Large intestine (tissue), 12 donors: Measurements from ENCODE around the gene LCT. TPM values are rescaled to one million over a fixed set of nuclear protein-coding genes. Genes with fewer than 3 reads are reported as not detected.
A peak's percentile ranks its signal among the peaks of the same experiment; 100 is the strongest.
"Not testable (repeated sequence)": the region's sequence is repeated elsewhere in the genome, so short reads cannot be mapped to it uniquely, and the experiment has no call there.

Experiments used
- DNase-seq, 2 donors: peaks; one replicate each; pipeline versions ENCODE4 v3.0.0 to v3.0.0-alpha.2; 2013
- H3K27ac ChIP-seq: one replicate; pipeline ENCODE4 v1.5.1; 2013; ENCODE audit warnings: low read length
- H3K27me3 ChIP-seq: 2 replicates; pipeline ENCODE4 v1.6.1; 2013; ENCODE audit warnings: low read length; ENCODE audit not compliant: control insufficient read depth, insufficient read depth
- H3K36me3 ChIP-seq: 2 replicates; pipeline ENCODE4 v1.6.1; 2013; ENCODE audit warnings: low read length; ENCODE audit not compliant: control insufficient read depth, insufficient read depth
- H3K4me1 ChIP-seq: one replicate; pipeline ENCODE4 v1.6.1; 2013; ENCODE audit warnings: low read length; ENCODE audit not compliant: control insufficient read depth, insufficient read depth
- H3K4me3 ChIP-seq: one replicate; pipeline ENCODE4 v1.5.1; 2013; ENCODE audit warnings: low read length
- H3K9me3 ChIP-seq: one replicate; pipeline ENCODE4 v1.6.1; 2013; ENCODE audit warnings: mild to moderate bottlenecking, low read depth, low read length, moderate library complexity; ENCODE audit not compliant: control insufficient read depth
- WGBS: methylation state at CpG from one replicate; pipeline ENCODE4 v1.1.5; 2013; ENCODE audit warnings: low lambda C conversion rate; ENCODE audit not compliant: insufficient coverage; 5-methylcytosine and 5-hydroxymethylcytosine counted together
- long read RNA-seq, 11 donors: transcript quantifications; one replicate each; lab custom pipeline, GENCODE V29; 2026
- polyA plus RNA-seq: library from polyadenylated mRNA; unstranded; fragments of 120-200 nt; gene quantifications from one replicate; pipeline ENCODE4 v1.2.1, GENCODE V29; 2013

LCT gene
- 79.1 TPM for polyA plus RNA-seq
- long read RNA-seq, donor 1: 0 reads
- long read RNA-seq, donor 2, full-length matches to known transcripts: 2 of 28 reads
- long read RNA-seq, donor 2, partial matches to known transcripts: 26 of 28 reads
- long read RNA-seq, donor 2, other reads (novel, unspliced or antisense): 0 of 28 reads
- long read RNA-seq, donor 3: 0 reads
- long read RNA-seq, donor 4: 0 reads
- long read RNA-seq, donor 5: 0 reads
- long read RNA-seq, donor 6, full-length matches to known transcripts: 1 of 45 reads
- long read RNA-seq, donor 6, partial matches to known transcripts: 44 of 45 reads
- long read RNA-seq, donor 6, other reads (novel, unspliced or antisense): 0 of 45 reads
- long read RNA-seq, donor 7: 0 reads
- long read RNA-seq, donor 8, full-length matches to known transcripts: 1 of 48 reads
- long read RNA-seq, donor 8, partial matches to known transcripts: 47 of 48 reads
- long read RNA-seq, donor 8, other reads (novel, unspliced or antisense): 0 of 48 reads
- long read RNA-seq, donor 9, full-length matches to known transcripts: 3 of 3 reads
- long read RNA-seq, donor 9, partial matches to known transcripts: 0 of 3 reads
- long read RNA-seq, donor 9, other reads (novel, unspliced or antisense): 0 of 3 reads
- long read RNA-seq, donor 10, full-length matches to known transcripts: 2 of 39 reads
- long read RNA-seq, donor 10, partial matches to known transcripts: 37 of 39 reads
- long read RNA-seq, donor 10, other reads (novel, unspliced or antisense): 0 of 39 reads
- long read RNA-seq, donor 11: 0 reads

DNA sequence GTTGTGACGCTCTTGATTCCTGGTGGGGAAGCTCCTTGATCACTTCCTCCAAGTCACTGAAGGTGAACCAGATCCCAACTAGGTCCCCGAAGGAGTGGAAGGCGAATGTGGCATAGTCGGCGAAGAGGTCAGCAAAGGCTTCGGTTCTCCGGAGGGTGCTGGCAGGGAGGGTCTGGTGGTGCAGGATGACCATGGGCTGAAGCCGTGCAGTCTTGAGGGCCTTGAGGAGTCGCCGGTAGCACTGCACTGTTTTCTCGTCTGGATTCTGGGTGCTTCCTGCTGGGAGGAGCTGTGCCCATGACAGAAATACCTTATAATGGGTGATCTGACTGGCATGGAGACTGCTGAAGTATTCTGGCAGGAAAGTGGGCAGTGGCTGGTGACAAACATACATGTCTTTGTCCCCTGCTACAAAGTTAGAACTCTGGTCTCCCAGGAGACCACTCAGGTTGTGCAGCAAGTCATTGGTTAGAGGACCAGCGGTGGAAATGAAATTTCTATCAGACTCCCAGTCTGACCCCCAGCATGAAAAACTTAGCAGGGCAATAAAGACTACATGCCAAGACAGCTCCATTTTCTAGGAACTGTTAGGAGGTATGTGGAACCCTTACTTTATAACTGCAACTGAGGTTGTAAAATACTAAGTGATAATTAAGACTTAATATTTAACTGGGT lies at the start of gene LCT:
Gene LCT (minus strand): TSS at position 589 of the 675 bp plus-strand sequence. CDS start 15 bp downstream, at position 574.
- no peaks in the 10 kb centered on the region for H3K27me3 ChIP-seq
- H3K4me3 ChIP-seq: peak within 1 kb of the TSS; percentile 43
- DNase-seq: peak in 1 of 2 donors; percentile 72
- H3K36me3 ChIP-seq: peaks cover 2% of the 10 kb centered on the region
- H3K9me3 ChIP-seq: peaks cover 18% of the 10 kb centered on the region
- no CpG with 5 or more reads among the region's 12 CpGs for WGBS
- H3K27ac ChIP-seq: peak within 1 kb of the TSS; percentile 66
- peaks cover 19% of the 10 kb centered on the region for H3K4me1 ChIP-seq

DNA sequence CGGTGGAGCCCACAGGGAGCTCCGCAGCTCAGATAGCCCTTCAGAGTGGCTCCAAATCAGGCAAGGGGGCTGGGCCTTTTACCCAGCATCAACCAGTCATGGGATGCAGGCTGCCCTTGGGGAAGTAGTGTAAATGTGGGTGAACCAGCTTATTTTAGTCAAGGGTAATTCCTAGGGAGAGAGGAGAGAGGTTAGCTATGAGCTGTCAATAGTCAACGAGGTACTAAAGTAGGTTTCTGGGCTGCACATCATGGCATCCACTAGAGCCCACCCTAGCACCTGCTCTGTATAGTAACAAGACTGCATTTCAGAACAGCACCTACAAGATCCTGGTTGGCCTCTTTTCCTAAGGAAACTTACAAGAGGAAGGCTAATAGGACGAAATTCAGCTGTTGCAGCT lies 48.7 kb upstream of the LCT start:
- DNase-seq: no peak
- no CpG with 5 or more reads among the region's 4 CpGs for WGBS

DNA sequence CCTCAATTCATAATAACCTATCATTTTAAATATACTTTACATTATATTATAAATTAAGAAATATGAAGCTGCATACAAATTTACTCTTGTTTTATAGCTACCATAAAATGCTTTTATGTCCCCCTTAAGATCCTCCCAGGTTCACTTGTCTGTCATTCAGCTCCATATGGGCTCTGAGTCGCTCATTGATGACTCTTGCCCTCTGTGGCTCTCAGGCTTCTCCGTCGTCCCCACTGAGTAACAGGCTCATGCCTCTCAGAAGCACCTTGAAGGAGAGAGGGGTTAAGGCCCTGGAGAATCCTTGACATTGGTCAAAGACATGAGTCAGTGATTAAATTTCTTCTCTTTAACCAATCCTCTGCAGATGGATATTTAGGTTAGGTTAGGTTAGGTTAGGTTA lies 45.4 kb upstream of the LCT start:
- Histone ChIP-seq H3K27ac (no peak overlapping the region), H3K36me3 (no peaks in the 10 kb centered on the region), H3K9me3 (no peaks in the 10 kb centered on the region), H3K4me1 (no peaks in the 10 kb centered on the region), H3K27me3 (no peaks in the 10 kb centered on the region), H3K4me3 (no peak overlapping the region)
- no CpG with 5 or more reads among the region's 3 CpGs for WGBS
- DNase-seq: peak in 1 of 2 donors; percentile 22

More for the DNA sequence above, 48.7 kb upstream of the LCT start:
- Histone ChIP-seq H3K27me3 (no peaks in the 10 kb centered on the region), H3K36me3 (no peaks in the 10 kb centered on the region), H3K4me1 (no peaks in the 10 kb centered on the region), H3K27ac (no peak overlapping the region), H3K9me3 (no peaks in the 10 kb centered on the region), H3K4me3 (no peak overlapping the region)

DNA sequence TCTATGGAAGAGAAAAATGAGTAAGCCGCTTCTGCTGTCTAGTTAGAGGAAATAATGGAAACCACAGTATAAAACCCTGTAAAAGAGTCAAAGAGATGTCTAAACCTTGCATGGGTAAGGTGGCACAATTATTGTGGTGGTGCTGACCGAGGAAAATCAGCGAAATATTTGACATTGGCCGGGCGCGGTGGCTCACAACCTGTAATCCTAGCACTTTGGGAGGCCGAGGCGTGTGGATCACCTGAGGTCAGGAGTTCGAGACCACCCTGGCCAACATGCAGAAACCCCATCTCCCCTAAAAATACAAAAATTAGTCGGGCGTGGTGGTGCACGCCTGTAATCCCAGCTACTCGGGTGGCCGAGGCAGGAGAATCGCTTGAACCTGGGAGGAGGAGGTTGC lies 39.8 kb upstream of the LCT start:
- not testable (repeated sequence) for H3K27me3 ChIP-seq, DNase-seq, H3K9me3 ChIP-seq, H3K36me3 ChIP-seq, H3K4me1 ChIP-seq, H3K27ac ChIP-seq
- peak overlapping the region; percentile 78 for H3K4me3 ChIP-seq
- WGBS: no CpG with 5 or more reads among the region's 15 CpGs

DNA sequence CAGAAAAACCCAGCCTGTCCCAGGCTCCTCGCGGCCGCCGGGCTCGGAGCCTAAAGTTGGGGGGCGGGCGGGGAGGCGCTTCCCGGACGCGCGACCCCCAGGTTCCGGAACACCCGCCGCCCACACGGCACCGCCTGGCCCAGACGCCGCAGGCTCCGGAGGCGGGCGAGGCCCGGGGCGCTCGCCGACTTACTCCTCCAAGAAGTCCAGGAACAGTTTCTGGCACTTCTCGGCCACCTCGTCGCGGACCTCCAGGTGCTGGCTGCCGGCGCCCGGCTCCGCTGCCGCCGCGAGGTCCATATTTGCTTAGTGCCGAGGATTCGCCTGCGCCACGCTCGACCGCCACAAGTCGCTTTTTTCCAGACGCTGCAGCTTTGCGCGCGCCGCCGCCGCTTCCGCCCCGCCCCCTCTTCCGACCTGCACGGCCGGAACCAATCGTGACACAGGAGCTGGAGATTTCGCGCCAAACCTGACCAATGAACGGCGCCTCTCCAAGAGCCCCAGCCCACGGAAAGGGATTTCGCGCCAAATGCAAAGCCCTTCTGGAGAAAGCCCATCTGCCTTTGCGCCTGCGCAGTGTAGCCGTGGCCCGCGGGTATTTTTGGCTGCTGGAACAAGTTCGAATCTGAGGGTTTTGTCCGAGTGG lies 39.2 kb upstream of the LCT start, which contains the start of gene MCM6:
Gene MCM6 (minus strand): TSS at position 378 of the 646 bp plus-strand sequence. CDS start 78 bp downstream, at position 300.
- WGBS: no CpG with 5 or more reads among the region's 71 CpGs
- Histone ChIP-seq H3K27ac (peak within 1 kb of the TSS; percentile 73), H3K36me3 (peaks cover 5% of the 10 kb centered on the region), H3K27me3 (no peaks in the 10 kb centered on the region), H3K9me3 (no peaks in the 10 kb centered on the region), H3K4me1 (peaks cover 3% of the 10 kb centered on the region), H3K4me3 (peak within 1 kb of the TSS; percentile 78)
- DNase-seq: peak; percentile 99

DNA sequence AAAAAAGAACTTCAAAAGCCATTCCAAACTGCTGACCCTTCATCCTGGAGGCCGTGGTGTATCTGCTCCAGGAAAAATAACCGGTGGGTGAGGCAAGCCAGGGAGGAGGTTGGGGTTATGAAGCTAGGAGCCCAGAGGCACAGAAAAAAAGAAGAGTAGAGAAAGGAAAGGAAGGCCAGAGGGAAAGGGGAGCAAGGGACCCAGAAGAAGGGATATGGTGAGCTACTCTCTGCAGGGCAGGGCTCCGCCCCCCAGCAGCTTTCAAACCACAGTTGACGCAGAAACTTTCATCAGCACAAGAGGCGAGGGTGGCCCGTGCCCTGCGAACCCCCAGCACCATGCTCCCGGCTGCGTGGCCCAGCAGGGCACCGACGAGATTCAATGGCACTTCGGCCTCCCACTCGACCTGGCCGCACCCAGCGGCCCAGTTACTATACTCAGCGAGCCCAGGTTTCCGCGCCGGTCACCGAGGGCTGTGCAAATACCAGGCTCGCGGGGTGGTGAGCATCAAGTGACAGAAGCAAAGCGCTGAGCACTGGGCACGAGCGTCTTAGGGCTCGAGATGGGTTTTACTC lies 38.6 kb upstream of the LCT start:
- Histone ChIP-seq H3K27me3 (no peaks in the 10 kb centered on the region), H3K4me1 (peaks cover 3% of the 10 kb centered on the region), H3K27ac (peak overlapping the region; percentile 73), H3K9me3 (no peaks in the 10 kb centered on the region), H3K4me3 (peak overlapping the region; percentile 78), H3K36me3 (peaks cover 10% of the 10 kb centered on the region)
- 0% methylated on average over 1 of the region's 26 CpGs for WGBS
- DNase-seq: peak; percentile 23 to 72

DNA sequence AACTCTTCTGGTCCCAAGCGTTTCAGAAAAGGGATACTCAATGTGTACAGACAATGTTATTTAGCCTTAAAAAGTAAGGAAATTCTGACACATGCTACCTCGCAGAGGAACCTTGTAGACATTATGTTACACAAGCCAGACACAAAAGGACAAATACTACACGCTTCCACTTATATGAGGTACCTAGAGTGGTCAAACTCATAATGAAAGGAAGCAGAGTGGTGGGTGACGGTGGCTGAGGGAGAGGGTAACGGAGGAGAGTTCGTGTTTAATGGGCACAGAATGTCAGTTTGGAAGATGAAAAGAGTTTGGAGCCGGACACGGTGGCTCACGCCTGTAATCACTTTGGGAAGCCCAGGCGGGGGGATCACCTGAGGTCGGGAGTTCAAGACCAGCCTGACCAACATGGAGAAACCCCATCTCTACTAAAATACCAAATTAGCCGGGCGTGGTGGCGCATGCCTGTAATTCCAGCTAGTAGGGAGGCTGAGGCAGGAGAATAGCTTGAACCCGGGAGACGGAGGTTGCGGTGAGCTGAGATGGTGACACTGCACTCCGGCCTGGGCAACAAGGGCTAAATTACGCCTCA lies 37.9 kb upstream of the LCT start:
- Histone ChIP-seq H3K9me3 (no peaks in the 10 kb centered on the region), H3K4me3 (peak overlapping the region; percentile 78), H3K4me1 (peaks cover 3% of the 10 kb centered on the region), H3K27me3 (no peaks in the 10 kb centered on the region), H3K27ac (no peak overlapping the region), H3K36me3 (peaks cover 16% of the 10 kb centered on the region)
- 20% methylated on average over 1 of the region's 19 CpGs for WGBS
- DNase-seq: no peak

DNA sequence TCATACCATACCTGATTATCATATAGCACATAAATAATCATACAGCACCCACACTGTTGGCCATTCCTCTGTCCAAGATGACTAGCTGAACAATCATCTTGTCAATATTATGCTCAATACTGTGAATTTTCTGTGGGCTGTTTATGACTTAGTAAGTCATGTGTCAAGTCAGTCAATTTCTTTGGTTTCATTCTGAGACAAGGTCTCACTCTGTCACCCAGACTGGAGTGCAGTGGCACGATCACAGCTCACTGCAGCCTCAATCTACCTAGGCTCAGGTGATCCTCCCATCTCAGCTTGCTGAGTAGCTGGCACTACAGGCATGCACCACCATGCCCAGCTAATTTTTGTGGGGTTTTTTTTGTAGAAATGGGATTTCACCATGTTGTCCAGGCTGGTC lies 33.6 kb upstream of the LCT start:
- Histone ChIP-seq H3K4me1 (peaks cover 3% of the 10 kb centered on the region), H3K27ac (no peak overlapping the region), H3K9me3 (no peaks in the 10 kb centered on the region), H3K36me3 (peaks cover 42% of the 10 kb centered on the region), H3K4me3 (no peak overlapping the region), H3K27me3 (no peaks in the 10 kb centered on the region)
- no CpG with 5 or more reads among the region's 1 CpG for WGBS
- no peak for DNase-seq

DNA sequence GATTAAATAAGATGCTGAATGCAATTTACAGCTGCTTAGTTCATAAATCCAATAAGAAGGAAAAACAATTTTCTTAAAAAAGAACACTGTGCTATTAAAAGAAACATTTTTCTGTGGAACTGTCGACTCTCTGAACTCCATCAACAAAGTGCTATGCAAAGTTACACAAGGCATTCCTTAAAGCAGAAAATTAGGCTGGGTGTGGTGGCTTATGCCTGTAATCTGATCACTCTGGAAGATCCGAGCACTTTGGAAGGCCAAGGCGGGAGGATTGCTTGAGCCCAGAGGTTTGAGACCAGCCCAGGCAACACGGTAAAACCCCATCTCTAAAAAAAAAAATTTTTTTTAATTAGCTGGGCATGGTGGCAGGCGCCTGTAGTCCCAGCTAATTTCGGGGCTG lies 26.2 kb upstream of the LCT start:
- Histone ChIP-seq H3K36me3 (peaks cover 66% of the 10 kb centered on the region), H3K27me3 (no peaks in the 10 kb centered on the region), H3K4me3 (no peak overlapping the region), H3K27ac (no peak overlapping the region), H3K4me1 (no peaks in the 10 kb centered on the region), H3K9me3 (no peaks in the 10 kb centered on the region)
- no CpG with 5 or more reads among the region's 6 CpGs for WGBS
- no peak for DNase-seq
